M059J (cell line): Measurements from ENCODE around the gene MRFAP1. TPM values are rescaled to one million over a fixed set of nuclear protein-coding genes. Genes with fewer than 3 reads are reported as not detected.

Experiments used
- DNase-seq: peaks from one replicate; pipeline ENCODE4 v3.0.0-alpha.2; 2012; ENCODE audit warnings: low read depth
- total RNA-seq: library from RNA; depleted of rRNA; stranded (reverse); fragments of >200 nt; shearing (Covaris generic); gene quantifications from 2 replicates; pipeline ENCODE4 v1.2.3, GENCODE V29; 2014; rRNA removed

The MRFAP1 gene
- total RNA-seq, 1 experiment from 2014 or later, result 163 TPM

DNA sequence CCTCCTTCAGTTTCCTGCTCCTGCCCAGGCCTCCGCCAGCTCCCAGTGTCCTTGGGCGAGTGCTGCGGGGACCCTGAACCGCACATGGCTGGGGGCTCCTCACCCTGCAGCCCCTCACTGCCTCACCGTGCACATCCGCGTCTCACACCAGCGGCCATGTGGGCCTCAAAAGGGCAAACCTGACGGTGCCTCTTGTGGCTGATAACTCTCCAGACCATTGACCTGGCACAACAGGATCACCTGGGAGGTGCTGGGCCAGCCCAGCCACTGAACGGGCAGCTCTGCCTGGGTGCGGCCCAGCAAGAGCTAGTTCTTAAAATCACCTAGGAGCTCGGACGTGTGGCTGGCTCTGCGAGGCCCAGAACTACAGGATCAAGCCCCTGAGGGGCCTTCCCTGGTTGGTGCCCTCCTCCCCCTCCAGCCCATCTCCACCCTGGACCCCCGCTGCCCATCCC is 49.0 kb downstream of the MRFAP1 start:
- DNase-seq, result no peak

Other genes with a start within 250 kb of the MRFAP1 start
- 0.17 TPM in 1 of 2 replicates, not detected in the other for gene PPP2R2C, start 168.1 kb upstream of the MRFAP1 start, total RNA-seq
- 22.2 and 28.8 TPM in 2 replicates for gene MAN2B2, start 65.5 kb upstream of the MRFAP1 start, total RNA-seq
- gene S100P, start 53.2 kb downstream of the MRFAP1 start, total RNA-seq, result not detected in 2 replicates
- 56.0 and 81.2 TPM in 2 replicates for gene MRFAP1L1, start 69.2 kb downstream of the MRFAP1 start, total RNA-seq
- gene BLOC1S4, start 75.5 kb downstream of the MRFAP1 start, total RNA-seq, result 15.4 and 18.9 TPM in 2 replicates
- gene KIAA0232, start 142.0 kb downstream of the MRFAP1 start, total RNA-seq, result 14.3 and 18.5 TPM in 2 replicates